ENCODE results near the gene SCFD2.
"Not testable (repeated sequence)": the region's sequence is repeated elsewhere in the genome, so short reads cannot be mapped to it uniquely, and the experiment has no call there.

Gene SCFD2

DNA sequence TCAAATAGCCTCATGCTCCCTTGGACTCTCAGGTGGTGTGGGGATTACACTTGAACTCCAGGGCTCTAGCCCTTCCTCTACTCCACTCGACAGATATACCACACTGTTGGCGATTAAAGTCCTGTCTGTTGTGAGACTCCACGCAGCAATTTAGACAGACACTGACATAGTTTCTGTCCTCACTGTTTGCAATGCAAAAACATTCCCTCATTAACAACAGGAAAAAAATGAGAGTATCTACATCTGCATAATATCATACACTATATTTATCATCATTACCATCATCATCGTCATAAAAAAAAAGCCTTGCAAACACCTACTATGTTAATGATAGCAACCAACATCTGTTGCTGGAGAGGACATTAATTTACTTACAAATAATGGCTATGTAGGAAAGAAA, 371.3 kb downstream of the SCFD2 start:
- no peaks in the 10 kb centered on the region for H3K27me3 Mint-ChIP-seq (ENCODE audit: low read depth)
- H3K4me3 Mint-ChIP-seq, result no peak overlapping the region
- peaks cover 5% of the 10 kb centered on the region for H3K9me3 Mint-ChIP-seq
- peak overlapping the region; percentile 92 to 96 (median 96) for H3K27ac Mint-ChIP-seq
- peaks cover 65% of the 10 kb centered on the region for H3K4me1 Mint-ChIP-seq
- H3K36me3 Mint-ChIP-seq (ENCODE audit: low read depth), result peaks cover 4% of the 10 kb centered on the region
- TF ChIP-seq CTCF (IDR thresholded peaks at IDR 0.05; ENCODE audit: unreplicated experiment in 3 of 3), result no peak

- Mint-ChIP-seq H3K27me3 (ENCODE audit: low read depth) (no peaks in the 10 kb centered on the region), H3K4me1 (peaks cover 62% of the 10 kb centered on the region), H3K9me3 (peaks cover 5% of the 10 kb centered on the region), H3K36me3 (ENCODE audit: low read depth) (peaks cover 4% of the 10 kb centered on the region), H3K4me3 (no peak overlapping the region), H3K27ac (peak overlapping the region; percentile 92 to 96 (median 96))
- TF ChIP-seq CTCF (IDR thresholded peaks at IDR 0.05; ENCODE audit: unreplicated experiment in 3 of 3), result no peak
These were observed 372.1 kb downstream of the SCFD2 start for GRCh38 chr4:52993771-52994170.

GRCh38 chr4:52992551-52992950, 373.3 kb downstream of the SCFD2 start:
- not testable (repeated sequence) for H3K9me3 Mint-ChIP-seq; H3K4me3 Mint-ChIP-seq; H3K27ac Mint-ChIP-seq; H3K27me3 Mint-ChIP-seq (ENCODE audit: low read depth); H3K36me3 Mint-ChIP-seq (ENCODE audit: low read depth)
- peaks cover 68% of the 10 kb centered on the region for H3K4me1 Mint-ChIP-seq

DNA sequence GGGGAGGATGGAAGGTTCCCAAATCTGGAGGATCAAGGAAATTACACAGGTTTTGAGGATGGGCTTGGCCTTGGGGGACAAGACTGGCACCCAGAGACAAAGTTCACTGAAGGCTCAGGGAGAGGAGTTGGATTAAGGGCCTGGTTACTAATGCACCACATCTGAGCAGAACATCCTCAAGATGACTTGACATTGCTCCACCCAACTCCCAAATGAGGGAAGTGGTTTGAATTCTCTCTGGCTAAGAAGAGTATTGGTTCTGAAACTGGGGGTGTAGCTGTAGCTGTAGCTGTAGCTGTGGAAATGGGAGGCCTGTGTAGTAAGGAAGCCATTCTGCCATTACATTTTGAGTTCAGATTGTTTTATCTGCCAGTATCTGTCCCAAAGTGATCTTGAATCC, 374.4 kb downstream of the SCFD2 start:
- TF ChIP-seq CTCF (IDR thresholded peaks at IDR 0.05; ENCODE audit: unreplicated experiment in 3 of 3), result no peak
- peak overlapping the region; percentile 23 to 74 (median 59) for H3K27ac Mint-ChIP-seq
- H3K36me3 Mint-ChIP-seq (ENCODE audit: low read depth), result peaks cover 4% of the 10 kb centered on the region
- H3K4me1 Mint-ChIP-seq, result peaks cover 63% of the 10 kb centered on the region
- no peaks in the 10 kb centered on the region for H3K27me3 Mint-ChIP-seq (ENCODE audit: low read depth)
- H3K4me3 Mint-ChIP-seq, result no peak overlapping the region
- peaks cover 5% of the 10 kb centered on the region for H3K9me3 Mint-ChIP-seq

GRCh38 chr4:52990706-52991105, 375.2 kb downstream of the SCFD2 start:
- TF ChIP-seq CTCF (IDR thresholded peaks at IDR 0.05; ENCODE audit: unreplicated experiment in 3 of 3), result no peak
- Mint-ChIP-seq H3K27ac (peak overlapping the region in 2 of 3 experiments; percentile 74 to 91), H3K36me3 (ENCODE audit: low read depth) (peaks cover 4% of the 10 kb centered on the region), H3K4me1 (peaks cover 58% of the 10 kb centered on the region), H3K4me3 (no peak overlapping the region), H3K9me3 (peaks cover 5% of the 10 kb centered on the region), H3K27me3 (ENCODE audit: low read depth) (no peaks in the 10 kb centered on the region)

DNA sequence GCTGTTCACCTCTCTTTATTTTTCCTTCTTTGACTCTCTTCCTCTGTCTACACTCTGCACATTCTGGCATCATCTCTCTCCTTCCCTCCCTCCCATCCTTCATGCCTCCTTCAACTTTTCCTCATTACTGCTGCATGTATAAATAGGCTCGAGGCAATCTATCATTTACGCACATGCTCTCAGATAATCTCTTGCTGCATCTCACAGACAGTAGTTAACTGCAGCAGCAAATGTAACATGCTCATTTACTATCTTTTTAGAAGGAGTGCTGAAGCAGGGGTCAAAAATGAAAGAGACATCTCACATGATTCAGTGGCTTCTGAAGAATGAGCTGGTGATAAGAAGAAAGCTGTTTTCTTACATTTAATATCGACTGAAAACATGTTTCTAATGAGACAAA, 376.0 kb downstream of the SCFD2 start:
- H3K4me3 Mint-ChIP-seq, result peak overlapping the region; percentile 1 to 20 (median 5)
- H3K36me3 Mint-ChIP-seq (ENCODE audit: low read depth), result peaks cover 4% of the 10 kb centered on the region
- TF ChIP-seq CTCF (IDR thresholded peaks at IDR 0.05; ENCODE audit: unreplicated experiment in 3 of 3), result no peak
- no peaks in the 10 kb centered on the region for H3K27me3 Mint-ChIP-seq (ENCODE audit: low read depth)
- peaks cover 63% of the 10 kb centered on the region for H3K4me1 Mint-ChIP-seq
- H3K27ac Mint-ChIP-seq, result peak overlapping the region; percentile 60 to 91 (median 74)
- peaks cover 5% of the 10 kb centered on the region for H3K9me3 Mint-ChIP-seq

Data from nephron (organoid).